Activated CD8-positive, alpha-beta T cell treated with anti-CD3 and anti-CD28 coated beads for 36 hours (primary cell): Measurements from ENCODE around the gene PRG2. TPM values are rescaled to one million over a fixed set of nuclear protein-coding genes. Genes with fewer than 3 reads are reported as not detected.

ENCODE experiments used
- ATAC-seq: fragments of 200-7000 bp; cut with Tn5 transposase; one replicate; pipeline ENCODE4 v1.10.0; 2021; ENCODE audit warnings: mild to moderate bottlenecking, moderate library complexity
- CTCF ChIA-PET: fragments of 350-600 bp; sonication (Branson Sonifier 250); formaldehyde crosslinking; loops from one replicate; lab custom pipeline; 2021; ENCODE audit warnings: antibody characterized with exemption; lab: Charles Lee
- POLR2A ChIA-PET: fragments of 350-600 bp; sonication (Branson Sonifier 250); formaldehyde crosslinking; loops from one replicate; lab custom pipeline; 2021; ENCODE audit warnings: antibody characterized with exemption; lab: Charles Lee
- DNase-seq: peaks from one replicate; pipeline ENCODE4 v3.0.0-alpha.2; 2020
- H3K27ac Mint-ChIP-seq: one replicate; pipeline ENCODE4 v1.8.0; 2021; ENCODE audit warnings: mild to moderate bottlenecking, mixed read lengths
- H3K27me3 Mint-ChIP-seq: one replicate; pipeline ENCODE4 v1.8.0; 2021; ENCODE audit warnings: mixed read lengths
- H3K36me3 Mint-ChIP-seq: one replicate; pipeline ENCODE4 v1.8.0; 2021; ENCODE audit warnings: low read depth, mixed read lengths
- H3K4me1 Mint-ChIP-seq: one replicate; pipeline ENCODE4 v1.8.0; 2021; ENCODE audit warnings: low read depth, mixed read lengths
- H3K4me3 Mint-ChIP-seq: one replicate; pipeline ENCODE4 v1.8.0; 2021; ENCODE audit warnings: mild to moderate bottlenecking, moderate library complexity, mixed read lengths
- H3K9me3 Mint-ChIP-seq: one replicate; pipeline ENCODE4 v1.8.0; 2021; ENCODE audit warnings: mixed read lengths
- CTCF ChIP-seq: fragments of 200-600 bp; IDR thresholded peaks from one replicate; pipeline ENCODE4 v1.8.0; 2022; ENCODE audit warnings: antibody characterized with exemption, mild to moderate bottlenecking
- intact Hi-C: fragments of 100-400 bp; cut with micrococcal nuclease; formaldehyde crosslinking; loops from one replicate; pipeline ENCODE4 v1.10.0; 2022
- total RNA-seq, 2 experiments: library from RNA; stranded (reverse); gene quantifications; one replicate each; pipeline ENCODE4 v1.2.3, GENCODE V29; 2021

PRG2 gene
- total RNA-seq, 2 experiments from 2014 or later = 0.43 to 2.3 TPM

GRCh38 chr11:57434640-57435546 lies 44.4 kb upstream of the PRG2 start:
- DNase-seq (no peak), ATAC-seq (no peak)
- H3K27me3 Mint-ChIP-seq = no peaks in the 10 kb centered on the region
- H3K4me1 Mint-ChIP-seq = peaks cover 10% of the 10 kb centered on the region
- no peak for TF ChIP-seq CTCF
- H3K36me3 Mint-ChIP-seq = no peaks in the 10 kb centered on the region
- ChIA-PET POLR2A (no interaction called here), CTCF (interaction anchor here (1.0 to 3.3 kb wide), 2 partner anchors 22 to 84 kb away, joined by 3 to 16 read pairs; no protein-coding TSS in a partner anchor)
- intact Hi-C loops = no loop called here
- no peaks in the 10 kb centered on the region for H3K9me3 Mint-ChIP-seq
- H3K27ac Mint-ChIP-seq = no peak overlapping the region
- H3K4me3 Mint-ChIP-seq = no peak overlapping the region

- Mint-ChIP-seq H3K27me3 (no peaks in the 10 kb centered on the region), H3K36me3 (no peaks in the 10 kb centered on the region), H3K4me3 (no peak overlapping the region), H3K27ac (no peak overlapping the region), H3K4me1 (peaks cover 10% of the 10 kb centered on the region), H3K9me3 (no peaks in the 10 kb centered on the region)
- ChIA-PET POLR2A (interaction anchor here (0.8 kb wide), 1 partner anchor 35 kb away, joined by 3 read pairs; no protein-coding TSS in a partner anchor), CTCF (interaction anchor here (0.9 to 3.3 kb wide), 4 partner anchors 10 to 87 kb away, joined by 3 to 16 read pairs (median 3); no protein-coding TSS in a partner anchor)
- DNase-seq (peak; percentile 71), ATAC-seq (peak; percentile 68)
- intact Hi-C loops = no loop called here
- no peak for TF ChIP-seq CTCF
Observed at GRCh38 chr11:57432714-57433163, 42.3 kb upstream of the PRG2 start.

GRCh38 chr11:57432149-57432561 lies 41.7 kb upstream of the PRG2 start:
- CTCF ChIA-PET = interaction anchor here (0.9 to 3.3 kb wide), 4 partner anchors 10 to 86 kb away, joined by 3 to 16 read pairs (median 3); no protein-coding TSS in a partner anchor
- Mint-ChIP-seq H3K27ac (no peak overlapping the region), H3K27me3 (no peaks in the 10 kb centered on the region), H3K36me3 (peaks cover under 1% of the 10 kb centered on the region), H3K9me3 (no peaks in the 10 kb centered on the region), H3K4me1 (peaks cover 15% of the 10 kb centered on the region), H3K4me3 (no peak overlapping the region)
- ATAC-seq (no peak), DNase-seq (no peak)
- intact Hi-C loops = no loop called here
- no peak for TF ChIP-seq CTCF
- POLR2A ChIA-PET = no interaction called here

- Mint-ChIP-seq H3K36me3 (peaks cover 13% of the 10 kb centered on the region), H3K4me1 (peaks cover 17% of the 10 kb centered on the region), H3K9me3 (no peaks in the 10 kb centered on the region), H3K27ac (no peak overlapping the region), H3K4me3 (no peak overlapping the region), H3K27me3 (no peaks in the 10 kb centered on the region)
- ATAC-seq (no peak), DNase-seq (no peak)
- POLR2A ChIA-PET = interaction anchor here (0.8 to 1.4 kb wide), 2 partner anchors 25 to 62 kb away, joined by 3 read pairs; no protein-coding TSS in a partner anchor
- no peak for TF ChIP-seq CTCF
- CTCF ChIA-PET = interaction anchor here (1.2 to 7.1 kb wide), 3 partner anchors 26 to 96 kb away, joined by 3 to 84 read pairs (median 10); no protein-coding TSS in a partner anchor
- intact Hi-C loops = no loop called here
Observed at GRCh38 chr11:57430952-57431351, 40.5 kb upstream of the PRG2 start.
